ENCODE measurements around the gene COL4A2.

The COL4A2 gene

DNA sequence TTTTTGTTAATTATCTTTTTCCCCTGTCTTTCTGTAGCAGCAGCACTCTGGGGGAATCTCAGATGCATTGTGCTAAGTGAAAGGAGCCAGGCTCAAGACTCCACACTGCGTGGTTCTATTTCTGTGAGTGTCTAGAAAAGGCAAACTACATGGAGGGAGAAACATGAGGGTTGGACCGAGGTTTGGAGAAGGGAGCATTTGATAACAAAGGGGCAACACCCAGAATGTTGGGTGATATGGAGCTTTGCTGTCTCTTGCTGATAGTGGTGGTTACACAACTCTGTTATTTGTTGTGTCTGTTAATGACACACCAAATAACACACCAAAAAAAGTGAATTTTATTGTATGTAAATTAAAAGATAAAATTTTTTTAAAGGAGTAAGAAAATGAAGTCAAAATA lies 107.8 kb downstream of the COL4A2 start:
- TF ChIP-seq CTCF (IDR thresholded peaks at IDR 0.05; ENCODE audit: low read depth, low read length, missing control alignments), result no peak
- no peak overlapping the region for H3K4me3 ChIP-seq (ENCODE audit: low read depth, low read length)
- no peak for DNase-seq (ENCODE audit: low read depth)

DNA sequence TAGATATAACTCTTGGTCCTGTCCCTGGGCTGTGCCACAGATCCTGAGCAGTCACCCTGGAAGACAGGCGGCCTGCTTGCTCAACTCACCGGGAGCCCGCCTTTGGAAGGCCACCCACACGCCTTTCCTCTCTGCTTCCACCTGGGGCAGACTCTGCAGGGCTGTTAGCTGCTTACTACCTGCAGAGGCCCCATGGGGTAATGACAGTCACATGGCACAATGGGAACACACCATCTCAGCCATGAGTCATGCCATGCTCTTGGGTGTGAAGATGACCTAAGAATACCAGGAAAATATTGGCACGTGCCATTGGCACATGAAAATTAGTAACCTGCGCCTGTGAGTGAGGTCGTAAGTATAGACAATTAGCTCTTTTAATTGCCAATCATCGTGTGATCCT lies 108.6 kb downstream of the COL4A2 start:
- no peak for DNase-seq (ENCODE audit: low read depth)
- no peak overlapping the region for H3K4me3 ChIP-seq (ENCODE audit: low read depth, low read length)
- TF ChIP-seq CTCF (IDR thresholded peaks at IDR 0.05; ENCODE audit: low read depth, low read length, missing control alignments), result no peak

DNA sequence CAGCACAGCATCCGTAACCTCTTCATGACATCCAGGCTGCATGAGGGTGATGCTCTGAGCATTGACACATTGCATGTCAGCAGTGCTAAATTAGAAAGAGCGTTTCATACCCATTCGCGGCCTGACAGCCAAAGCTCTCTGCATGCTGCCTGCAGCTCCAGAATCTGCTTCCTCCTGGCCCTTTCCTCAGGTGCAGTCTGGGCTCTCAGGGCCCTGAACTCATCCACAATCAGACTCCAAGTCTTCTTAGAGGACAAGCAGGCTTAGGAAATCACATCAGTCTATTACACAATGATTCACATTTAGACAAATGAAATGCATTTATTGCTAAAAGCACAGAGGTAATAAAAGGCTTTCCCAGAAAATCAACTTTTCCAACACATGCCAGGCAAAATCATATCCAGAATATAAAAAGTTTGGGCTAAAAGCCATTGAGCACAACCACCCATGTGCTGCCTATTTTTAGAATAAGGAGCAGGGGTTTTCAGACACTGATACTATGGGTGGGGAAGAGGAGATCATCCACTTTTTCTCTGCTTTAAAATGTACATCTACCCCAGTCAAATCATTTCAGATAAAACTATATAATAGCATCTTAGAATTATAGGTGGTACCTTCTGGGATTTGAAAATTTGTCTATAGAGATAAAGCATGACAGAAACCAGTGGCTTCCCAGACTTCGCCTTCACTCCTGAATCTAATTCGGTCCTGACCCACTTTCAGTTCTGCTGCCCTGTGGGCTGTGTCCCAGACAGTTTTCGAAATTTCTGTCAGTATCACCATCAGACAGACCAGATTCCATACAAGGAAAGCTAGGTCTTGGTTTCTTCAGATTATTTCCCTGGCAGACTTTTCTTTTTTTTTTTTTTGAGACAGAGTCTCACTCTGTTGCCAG lies 109.3 kb downstream of the COL4A2 start:
- DNase-seq (ENCODE audit: low read depth), result no peak
- H3K4me3 ChIP-seq (ENCODE audit: low read depth, low read length), result no peak overlapping the region
- TF ChIP-seq CTCF (IDR thresholded peaks at IDR 0.05; ENCODE audit: low read depth, low read length, missing control alignments), result no peak

GRCh38 chr13:110418944-110419343 lies 111.9 kb downstream of the COL4A2 start:
- no peak for TF ChIP-seq CTCF (IDR thresholded peaks at IDR 0.05; ENCODE audit: low read depth, low read length, missing control alignments)
- no peak overlapping the region for H3K4me3 ChIP-seq (ENCODE audit: low read depth, low read length)
- DNase-seq (ENCODE audit: low read depth), result no peak

DNA sequence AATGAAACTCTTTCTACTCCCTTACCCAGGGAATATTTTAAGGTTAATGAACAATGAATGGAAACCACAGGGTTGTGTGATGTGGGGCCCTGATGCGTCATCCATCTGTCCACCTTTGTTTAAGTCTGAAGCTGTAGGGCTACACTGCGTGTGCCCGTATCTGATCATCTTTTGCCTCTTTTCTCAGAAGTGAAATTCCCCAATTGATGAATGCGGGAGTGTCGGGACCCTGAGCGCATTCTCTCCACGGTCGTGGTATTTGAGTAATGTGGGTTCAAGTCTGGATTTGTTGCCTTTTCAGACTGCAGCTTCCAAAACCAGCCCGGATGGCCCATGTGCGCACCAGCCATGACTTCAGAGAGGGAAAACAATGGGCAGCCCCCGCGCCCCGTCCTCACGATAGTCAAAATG lies 112.3 kb downstream of the COL4A2 start:
- no peak for DNase-seq (ENCODE audit: low read depth)
- no peak for TF ChIP-seq CTCF (IDR thresholded peaks at IDR 0.05; ENCODE audit: low read depth, low read length, missing control alignments)

DNA sequence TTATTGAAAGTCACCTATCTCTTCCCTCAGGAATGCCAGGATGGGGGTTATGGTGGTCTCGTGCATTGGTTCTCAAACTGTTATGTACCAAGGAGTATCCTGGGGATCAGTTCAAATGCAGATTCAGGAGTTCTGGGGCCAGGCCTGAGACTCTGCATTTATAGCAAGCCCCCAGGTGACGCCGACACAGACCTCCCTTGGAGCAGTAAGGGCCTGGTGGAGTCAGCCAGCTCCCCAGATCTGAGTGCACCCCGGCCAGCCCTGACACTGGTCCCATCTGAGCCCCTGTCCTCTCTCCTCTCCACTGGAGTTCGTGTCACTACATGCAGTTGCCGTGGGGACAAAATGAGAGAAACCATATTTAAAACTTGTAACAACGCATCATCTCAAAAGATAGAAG lies 112.9 kb downstream of the COL4A2 start:
- DNase-seq (ENCODE audit: low read depth), result no peak
- no peak for TF ChIP-seq CTCF (IDR thresholded peaks at IDR 0.05; ENCODE audit: low read depth, low read length, missing control alignments)
- no peak overlapping the region for H3K4me3 ChIP-seq (ENCODE audit: low read depth, low read length)

More for the DNA sequence above, 112.3 kb downstream of the COL4A2 start:
- H3K4me3 ChIP-seq (ENCODE audit: low read depth, low read length), result no peak overlapping the region

GRCh38 chr13:110420626-110421025 lies 113.5 kb downstream of the COL4A2 start:
- TF ChIP-seq CTCF (IDR thresholded peaks at IDR 0.05; ENCODE audit: low read depth, low read length, missing control alignments), result no peak
- DNase-seq (ENCODE audit: low read depth), result no peak
- H3K4me3 ChIP-seq (ENCODE audit: low read depth, low read length), result no peak overlapping the region
